Heart right ventricle (tissue), 16 donors: Measurements from ENCODE around the gene ROBO1. TPM values are rescaled to one million over a fixed set of nuclear protein-coding genes. Genes with fewer than 3 reads are reported as not detected.

Experiments
- ATAC-seq, 8 donors: fragments of 200-7000 bp; cut with Tn5 transposase; one replicate each; pipeline ENCODE4 v1.9.1; 2020; ENCODE audit warnings: mild to moderate bottlenecking in 8 of 8, moderate library complexity in 8 of 8, moderate number of reproducible peaks in 1 of 8
- DNase-seq, 2 donors: peaks; one replicate each; pipeline ENCODE4 v3.0.0-alpha.2; 2020
- H3K27ac ChIP-seq, 10 donors: fragments of 200-600 bp; sonication (generic) in 2 of 10; one replicate each; pipeline versions ENCODE4 v1.5.0 to v1.8.0; 2020 to 2022; ENCODE audit warnings: mild to moderate bottlenecking in 3 of 10
- H3K27me3 ChIP-seq, 7 donors: fragments of 200-600 bp; one replicate each; pipeline ENCODE4 v1.8.0; 2021 to 2022; ENCODE audit warnings: mild to moderate bottlenecking in 2 of 7
- H3K36me3 ChIP-seq, 9 donors: fragments of 200-600 bp; sonication (generic) in 1 of 9; one replicate each; pipeline versions ENCODE4 v1.5.0 to v1.8.0; 2020 to 2022; ENCODE audit warnings: mild to moderate bottlenecking in 2 of 9
- H3K4me1 ChIP-seq, 9 donors: fragments of 200-600 bp; sonication (generic) in 1 of 9; one replicate each; pipeline versions ENCODE4 v1.5.0 to v1.8.0; 2020 to 2022; ENCODE audit warnings: mild to moderate bottlenecking in 4 of 9
- H3K4me3 ChIP-seq, 10 donors: fragments of 200-600 bp; sonication (generic) in 2 of 10; one replicate each; pipeline versions ENCODE4 v1.5.0 to v1.8.0; 2020 to 2022; ENCODE audit warnings: mild to moderate bottlenecking in 7 of 10, moderate library complexity in 2 of 10
- H3K9me3 ChIP-seq, 11 donors: fragments of 200-600 bp in 10 of 11; sonication (generic) in 2 of 11; one replicate each; pipeline versions ENCODE4 v1.5.0 to v1.8.0; 2013 to 2022; ENCODE audit warnings: mild to moderate bottlenecking in 2 of 11, control low read depth in 1 of 11, moderate library complexity in 1 of 11
- CTCF ChIP-seq, 9 donors: fragments of 200-600 bp; sonication (generic) in 2 of 9; IDR thresholded peaks; one replicate each; pipeline versions ENCODE4 v1.5.0 to v1.8.0; 2021 to 2022; ENCODE audit warnings: antibody characterized with exemption in 9 of 9, mild to moderate bottlenecking in 5 of 9, moderate library complexity in 1 of 9
- WGBS, 2 donors: extraction: QIAGEN DNeasy Blood & Tissue Kit; methylation state at CpG; one replicate each; pipeline ENCODE4 v1.1.7; 2013; ENCODE audit warnings: inconsistent platforms in 1 of 2; 5-methylcytosine and 5-hydroxymethylcytosine counted together
- intact Hi-C, 10 donors: fragments of 100-400 bp; cut with DNase I; formaldehyde crosslinking; loops; one replicate each; pipeline versions ENCODE4 v1.11.1 to v1.14.2; 2022
- polyA plus RNA-seq, 2 donors: library from polyadenylated mRNA; stranded (reverse); fragments of 200-250 nt; gene quantifications; one replicate each; pipeline ENCODE4 v1.2.3, GENCODE V29; 2013
- total RNA-seq, 10 donors: library from RNA; stranded (reverse); fragmentation: NEBNext Ultra II Directional in 3 of 10; extraction: Animal tissue kit (Norgen Biotek cat#: 25700) in 3 of 10; gene quantifications; one replicate each; pipeline versions ENCODE4 v1.2.1 to v1.2.4, GENCODE V29; 2021 to 2023
- donor health status: Arrhythmogenic right ventricular cardiomyopathy.
- donor health status: ischemic (EF 13 %, LVEDD 7.1; RV severe dilation, severe dysfunction).
- donor health status: healthy with polysubstance abuse.
- donor health status: DM: no; HTN: yes; CAD: no.
- donor health status: DM: no; HTN: no; CAD: no.
- donor health status: ischemic (EF 25% LVEDD 6.9; RV normal size, moderate dysfunction).
- donor health status: ischemic (EF 25% LVEDD 5.7; RV mildly dilated, moderate dysfunction).
- donor health status: healthy.
- donor health status: DM: yes; HTN: yes; CAD: no.
- donor health status: Ischemic cardiomyopathy.
- donor health status: ischemic (EF 35%, LVEDD 5.7; RV mildly dilated, moderate dysfunction).
- donor health status: nonischemic (EF 11% LVEDD 7.7; RV severe dilation, severe dysfunction).
- donor health status: DM: yes; HTN: yes; CAD: no.
- donor health status: PGD.
- donor health status: ischemic (EF 29% LVEDD 5.4; RV normal size, mild dysfunction).
- donor health status: nonischemic (EF 23%, LVEDD 6.1; RV moderate dilation, normal function).

ROBO1 gene
- total and polyA plus RNA-seq, 12 donors, result 2.8 to 13.9 (median 5.6) TPM

GRCh38 chr3:78605178-78605577 lies 1162.6 kb downstream of the ROBO1 start:
- WGBS, 2 donors, result 78 to 85% methylated on average over 2 of the region's 2 CpGs
- no peak for TF ChIP-seq CTCF (IDR thresholded peaks at IDR 0.05)
- ATAC-seq (no peak), DNase-seq (no peak)
- intact Hi-C loops, result no loop called here
- no peaks in the 10 kb centered on the region for H3K4me1 ChIP-seq
- peaks cover 0 to 18% (median 0%) of the 10 kb centered on the region in 9 donors for H3K36me3 ChIP-seq
- no peak overlapping the region for H3K27ac ChIP-seq
- no peaks in the 10 kb centered on the region for H3K9me3 ChIP-seq
- no peaks in the 10 kb centered on the region for H3K27me3 ChIP-seq
- no peak overlapping the region for H3K4me3 ChIP-seq

DNA sequence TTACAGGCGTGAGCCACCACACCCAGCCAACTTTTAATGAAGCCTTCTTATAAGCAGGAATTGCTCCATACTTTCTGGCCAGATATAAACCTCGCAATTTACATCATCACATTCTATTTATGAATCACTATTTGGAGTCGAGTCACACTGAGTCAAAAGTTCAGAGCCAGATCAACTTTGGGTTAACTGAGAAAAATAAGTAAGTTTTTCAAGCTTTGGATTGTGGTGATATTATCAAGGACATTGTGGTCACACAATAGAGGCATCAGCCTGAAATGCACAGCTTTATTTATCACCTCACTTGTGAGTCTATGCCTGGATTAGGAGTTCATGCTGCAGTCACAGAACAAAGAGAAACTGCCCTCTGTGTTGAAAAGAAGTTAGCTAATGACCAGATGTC lies 1163.5 kb downstream of the ROBO1 start:
- no peaks in the 10 kb centered on the region for H3K9me3 ChIP-seq
- peaks cover 0 to 18% (median 0%) of the 10 kb centered on the region in 9 donors for H3K36me3 ChIP-seq
- no peaks in the 10 kb centered on the region for H3K4me1 ChIP-seq
- intact Hi-C loops, result no loop called here
- DNase-seq, result no peak
- 81 to 91% methylated on average over 3 of the region's 3 CpGs for WGBS, 2 donors
- no peak for TF ChIP-seq CTCF (IDR thresholded peaks at IDR 0.05)
- no peak for ATAC-seq
- no peak overlapping the region for H3K27ac ChIP-seq
- H3K27me3 ChIP-seq, result no peaks in the 10 kb centered on the region
- H3K4me3 ChIP-seq, result no peak overlapping the region

- WGBS, 2 donors, result 93 to 96% methylated on average over 2 of the region's 2 CpGs
- no peak overlapping the region for H3K27ac ChIP-seq
- peaks cover 0 to 9% (median 0%) of the 10 kb centered on the region in 9 donors for H3K36me3 ChIP-seq
- DNase-seq (no peak), ATAC-seq (no peak)
- no peak for TF ChIP-seq CTCF (IDR thresholded peaks at IDR 0.05)
- H3K27me3 ChIP-seq, result no peaks in the 10 kb centered on the region
- no peaks in the 10 kb centered on the region for H3K9me3 ChIP-seq
- H3K4me3 ChIP-seq, result no peak overlapping the region
- intact Hi-C loops, result no loop called here
- no peaks in the 10 kb centered on the region for H3K4me1 ChIP-seq
These were observed 1166.5 kb downstream of the ROBO1 start for GRCh38 chr3:78601249-78601648.

DNA sequence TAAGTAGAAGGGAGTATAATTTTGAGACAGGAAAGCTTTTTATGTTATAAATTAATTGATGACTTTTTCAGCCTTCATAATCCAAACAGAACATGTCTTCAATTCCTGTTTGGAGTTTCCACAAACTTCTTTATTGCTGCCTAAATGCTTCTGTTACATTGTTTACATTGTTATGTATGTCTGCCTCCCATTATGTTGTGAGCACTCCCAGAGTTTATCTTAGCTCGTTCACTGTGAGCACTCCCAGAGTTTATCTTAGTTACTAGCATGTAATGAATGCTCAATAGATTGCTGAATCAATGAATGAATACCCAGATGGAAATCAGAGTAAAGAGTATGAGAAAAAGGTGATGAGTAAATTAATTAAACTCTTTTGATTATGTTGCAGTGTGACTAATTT lies 1178.0 kb downstream of the ROBO1 start:
- Histone ChIP-seq H3K27ac (no peak overlapping the region), H3K4me3 (no peak overlapping the region), H3K9me3 (no peaks in the 10 kb centered on the region), H3K36me3 (no peaks in the 10 kb centered on the region), H3K4me1 (no peaks in the 10 kb centered on the region), H3K27me3 (no peaks in the 10 kb centered on the region)
- intact Hi-C loops, result no loop called here
- no peak for DNase-seq
- 14 to 22% methylated on average over 1 of the region's 1 CpG for WGBS, 2 donors
- TF ChIP-seq CTCF (IDR thresholded peaks at IDR 0.05), result no peak
- ATAC-seq, result no peak
